ENCODE results near the gene CCNE1. TPM values are rescaled to one million over a fixed set of nuclear protein-coding genes. Genes with fewer than 3 reads are reported as not detected.

The CCNE1 gene
- 8.2 and 10.1 TPM in 2 replicates for total RNA-seq

DNA sequence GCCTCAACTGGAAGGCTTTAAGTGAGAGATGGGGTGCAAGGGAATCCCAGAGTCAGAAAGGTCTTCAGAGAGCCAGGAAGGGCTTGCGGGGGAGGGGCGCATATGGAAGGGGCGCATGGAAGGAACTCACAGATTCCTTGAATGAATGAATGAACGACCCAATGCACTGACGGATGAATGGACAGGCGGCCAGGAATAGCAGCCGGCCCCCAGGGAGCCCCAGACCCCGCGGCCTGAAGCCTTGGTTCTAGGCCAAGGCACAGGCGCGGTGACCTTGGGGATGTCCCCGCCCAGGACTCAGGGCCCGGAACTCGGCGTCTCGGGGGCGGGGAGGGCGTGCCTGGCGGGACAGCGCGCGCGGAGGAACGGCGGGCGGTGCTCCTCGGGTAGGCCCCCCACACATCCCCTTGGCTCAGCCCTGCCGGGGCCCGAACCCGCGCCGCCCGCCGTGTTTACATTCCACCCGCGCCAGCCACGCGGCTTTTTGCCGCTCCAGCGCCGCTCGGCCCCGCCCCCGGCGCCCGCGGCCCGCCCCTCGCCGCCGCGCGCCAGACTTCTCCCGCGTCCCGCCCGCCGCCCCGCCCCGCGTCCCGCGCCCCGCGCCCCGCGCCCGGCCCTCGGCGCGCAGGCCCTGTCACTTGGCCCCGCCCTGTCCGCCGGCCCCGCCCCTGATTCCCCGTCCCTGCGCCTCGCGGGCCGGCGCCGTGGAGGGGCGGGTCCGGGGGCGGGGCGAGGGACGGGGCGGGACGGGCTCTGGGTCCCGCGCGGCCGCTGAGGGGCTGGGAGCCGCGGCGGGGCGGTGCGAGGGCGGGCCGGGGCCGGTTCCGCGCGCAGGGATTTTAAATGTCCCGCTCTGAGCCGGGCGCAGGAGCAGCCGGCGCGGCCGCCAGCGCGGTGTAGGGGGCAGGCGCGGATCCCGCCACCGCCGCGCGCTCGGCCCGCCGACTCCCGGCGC is at the start of gene CCNE1:
Gene CCNE1, plus strand, starts transcription at position 867 of the 955 bp plus-strand sequence. CDS start 565 bp downstream, outside the sequence.

Other genes starting within 250 kb of the CCNE1 start
- 67.9 and 82.7 TPM in 2 replicates for gene POP4, start 205.7 kb upstream of the CCNE1 start, total RNA-seq
- gene PLEKHF1, start 146.5 kb upstream of the CCNE1 start, total RNA-seq = 55.6 and 57.4 TPM in 2 replicates
- 12.3 and 17.9 TPM in 2 replicates for gene C19orf12, start 96.7 kb upstream of the CCNE1 start, total RNA-seq
- 106 and 140 TPM in 2 replicates for gene URI1, start 130.2 kb downstream of the CCNE1 start, total RNA-seq